Occipital lobe (tissue), 2 donors: ENCODE data around the gene SLC9A9. TPM values are rescaled to one million over a fixed set of nuclear protein-coding genes. Genes with fewer than 3 reads are reported as not detected.
A peak's percentile ranks its signal among the peaks of the same experiment; 100 is the strongest.
"Not testable (repeated sequence)": the region's sequence is repeated elsewhere in the genome, so short reads cannot be mapped to it uniquely, and the experiment has no call there.

Experiments used
- DNase-seq: peaks from one replicate; lab custom pipeline; 2025; lab: John Stamatoyannopoulos, UW
- total RNA-seq: library from RNA; depleted of rRNA; stranded (reverse); fragments of >200 nt; gene quantifications from one replicate; pipeline ENCODE4 v1.2.3, GENCODE V29; 2014

Gene SLC9A9
- total RNA-seq, 1 donor from 2014 or later: 7.3 TPM

DNA sequence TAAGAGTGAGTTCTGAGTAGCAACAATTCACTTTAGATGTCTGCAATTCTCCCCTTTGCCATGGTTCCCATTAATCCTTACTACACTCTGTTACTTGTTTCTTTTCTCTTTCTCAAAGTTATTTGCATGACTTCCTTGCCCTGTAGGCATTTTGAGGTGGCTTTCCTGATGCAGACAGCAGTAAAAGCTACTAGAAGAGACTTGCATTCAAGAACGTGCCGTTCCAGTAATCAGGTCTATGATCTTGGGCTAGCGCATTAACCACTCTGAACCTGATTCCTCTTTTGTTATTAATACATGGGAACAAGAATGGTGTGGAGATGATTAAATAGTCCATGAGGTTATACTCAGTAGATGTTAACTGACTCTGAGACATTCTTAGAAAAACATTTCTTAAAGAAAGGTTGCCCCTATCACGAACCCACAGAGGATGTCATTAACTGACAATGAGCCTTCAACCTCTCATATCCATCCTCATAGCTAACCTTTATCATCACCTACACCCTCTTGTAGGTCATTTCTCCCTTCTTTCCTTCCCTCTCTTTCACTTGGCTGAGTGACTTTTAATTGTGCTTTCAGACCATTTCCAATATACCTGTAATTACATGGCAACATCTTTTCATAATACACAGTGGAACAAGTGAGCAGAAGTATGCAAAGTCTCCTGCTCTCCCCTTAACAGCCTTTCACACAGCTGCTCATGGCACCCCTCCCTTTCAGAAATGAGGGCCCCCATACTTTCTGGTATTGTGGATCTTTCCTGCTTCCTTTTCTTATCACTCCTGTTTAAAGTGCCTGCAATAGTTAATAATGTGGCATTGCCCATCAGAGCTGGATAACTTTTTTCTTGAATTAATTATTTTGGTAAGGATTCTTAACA lies 552.8 kb downstream of the SLC9A9 start:
- DNase-seq: no peak

DNA sequence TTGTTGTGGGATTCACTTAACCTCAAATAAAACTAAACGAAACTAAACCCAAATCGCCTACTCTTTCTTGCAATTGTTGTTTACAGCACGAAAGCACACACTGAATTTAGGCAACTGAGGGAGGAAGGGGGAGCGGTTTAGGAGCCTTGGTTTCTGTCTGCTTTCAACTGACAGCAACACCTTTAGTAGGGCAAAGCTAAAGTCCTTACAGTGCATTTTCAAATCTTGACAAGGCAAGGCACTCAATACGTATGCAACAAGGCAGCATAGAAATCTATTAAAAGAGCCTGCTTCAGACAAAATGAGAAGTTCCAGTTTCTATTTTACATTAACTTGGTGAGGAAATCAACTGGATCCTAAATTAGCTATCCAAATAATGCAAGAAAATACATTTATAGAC lies 554.1 kb downstream of the SLC9A9 start:
- DNase-seq: no peak

DNA sequence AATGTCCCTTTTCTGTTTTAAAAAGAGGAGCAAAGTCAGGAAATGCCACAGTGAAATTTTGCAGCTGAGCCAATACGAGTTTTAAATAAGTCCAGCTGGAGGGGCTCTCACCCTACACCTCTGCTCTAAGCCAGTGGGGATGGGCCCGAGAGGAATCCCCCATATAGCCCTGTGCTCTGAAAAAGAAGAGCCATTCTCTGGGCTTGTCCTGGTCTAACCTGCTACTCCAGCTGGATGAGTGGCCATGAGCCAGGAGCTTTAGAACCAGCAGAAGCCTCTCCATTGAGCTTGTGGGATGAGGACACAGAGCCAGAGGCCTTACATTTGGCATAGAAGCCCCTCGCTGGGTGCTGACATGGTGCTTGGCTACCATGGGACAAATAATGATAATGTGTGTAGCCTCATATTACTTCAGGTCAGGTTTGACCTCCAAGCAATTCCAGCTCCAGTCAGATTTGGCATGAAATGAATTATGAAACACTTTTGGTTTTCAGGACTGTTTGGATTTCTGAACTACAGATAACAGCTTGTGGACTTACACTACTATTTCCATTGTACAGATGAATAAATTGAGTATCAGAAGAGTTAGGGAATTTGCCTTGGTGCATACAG lies 556.3 kb downstream of the SLC9A9 start:
- no peak for DNase-seq

GRCh38 chr3:143288944-143289343 lies 559.3 kb downstream of the SLC9A9 start:
- DNase-seq: peak; percentile 13

DNA sequence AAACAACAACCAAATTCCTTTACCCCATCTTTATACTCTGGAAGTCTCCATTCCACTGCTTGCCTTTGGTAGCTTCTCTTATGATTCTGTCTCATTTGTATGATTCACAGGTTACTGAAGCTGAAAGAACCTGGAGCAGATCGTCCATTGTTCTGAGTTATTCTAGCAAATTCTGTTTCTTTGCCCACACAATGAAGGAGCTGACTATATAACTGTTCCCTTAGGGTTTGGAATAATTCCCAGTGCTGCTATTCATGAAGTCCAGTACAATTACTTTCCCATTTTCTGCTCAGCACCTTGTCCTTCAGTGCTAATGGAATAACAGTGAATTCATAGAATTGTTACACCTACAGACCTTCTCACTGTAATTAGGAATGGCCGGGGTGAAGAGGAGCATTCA lies 560.9 kb downstream of the SLC9A9 start:
- DNase-seq: no peak

- no peak for DNase-seq
These were observed 561.8 kb downstream of the SLC9A9 start for GRCh38 chr3:143286392-143287010.

- no peak for DNase-seq
These were observed 564.7 kb downstream of the SLC9A9 start for GRCh38 chr3:143283432-143284128.

GRCh38 chr3:143280984-143281383 lies 567.3 kb downstream of the SLC9A9 start:
- DNase-seq: no peak

GRCh38 chr3:143279567-143279966 lies 568.7 kb downstream of the SLC9A9 start:
- not testable (repeated sequence) for DNase-seq

- DNase-seq: no peak
These were observed 569.5 kb downstream of the SLC9A9 start for GRCh38 chr3:143278721-143279120.

DNA sequence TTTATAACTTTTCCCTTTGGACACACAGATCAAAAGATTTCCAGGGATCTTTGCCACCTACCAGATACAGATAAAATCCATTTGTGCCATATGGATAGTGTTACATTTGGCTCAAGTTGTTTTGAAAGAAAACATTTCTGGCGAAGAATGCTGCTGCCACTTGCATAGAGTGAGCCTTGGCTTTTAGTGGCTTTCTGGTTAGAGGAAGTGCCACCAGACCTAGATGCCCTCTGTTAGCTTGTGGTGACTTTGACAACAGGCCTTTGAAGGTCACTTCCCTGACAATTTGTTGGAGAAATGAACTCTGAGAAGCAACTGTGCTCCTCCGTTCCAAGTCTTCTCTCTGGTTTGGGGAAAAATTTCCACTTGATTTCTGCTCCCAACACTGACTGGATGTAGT lies 570.7 kb downstream of the SLC9A9 start:
- no peak for DNase-seq

DNA sequence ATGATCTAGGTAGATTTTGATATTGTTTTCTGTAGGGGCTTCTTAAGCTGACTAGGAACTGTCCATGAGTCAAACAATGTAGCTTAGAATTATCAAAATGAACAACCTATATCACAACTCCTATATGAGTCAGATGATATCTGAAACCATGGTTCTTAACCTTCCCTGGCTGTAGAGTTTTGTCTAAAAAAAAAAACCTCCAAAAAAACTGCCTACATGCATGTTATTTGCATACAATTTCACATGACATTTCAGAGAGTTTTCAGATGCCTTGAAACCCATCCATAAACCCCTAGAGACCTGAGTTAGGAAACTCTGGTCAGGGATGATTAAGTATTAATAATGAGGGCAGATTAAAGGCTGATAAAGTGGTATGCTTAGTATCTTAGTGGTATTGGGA lies 571.7 kb downstream of the SLC9A9 start:
- no peak for DNase-seq

DNA sequence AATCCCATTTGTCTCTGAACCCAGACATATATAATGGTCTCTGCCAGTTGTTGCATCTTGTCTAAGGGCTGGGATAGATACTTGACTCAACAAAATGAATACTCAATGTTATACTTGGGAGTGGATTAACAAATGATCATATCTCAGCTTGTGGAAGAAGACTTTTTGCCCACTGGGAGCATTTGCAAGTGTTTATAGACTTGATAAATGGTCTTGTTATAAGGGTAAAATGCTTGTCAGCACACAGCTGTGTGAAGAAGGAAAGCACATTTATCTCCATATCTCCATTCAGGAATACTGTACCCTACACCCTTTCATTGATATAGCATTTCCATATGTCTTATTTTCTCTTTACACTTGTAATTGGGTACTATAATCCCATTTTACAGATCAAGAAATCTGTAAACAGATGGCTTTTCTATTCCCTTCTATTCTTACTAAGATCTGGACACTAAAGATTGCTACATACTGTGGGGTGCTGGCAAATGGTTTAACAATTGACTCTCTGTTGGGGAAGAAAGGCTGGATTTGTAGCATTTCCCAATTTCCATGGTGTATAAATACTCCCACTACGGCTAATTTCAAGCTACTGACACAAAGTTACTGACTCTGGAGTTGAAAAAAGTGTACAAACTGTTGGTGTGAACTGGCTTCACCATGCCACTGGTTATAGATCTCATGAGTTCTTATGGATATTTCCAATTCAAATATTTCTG lies 574.1 kb downstream of the SLC9A9 start:
- no peak for DNase-seq

GRCh38 chr3:143271136-143271535 lies 577.1 kb downstream of the SLC9A9 start:
- no peak for DNase-seq

DNA sequence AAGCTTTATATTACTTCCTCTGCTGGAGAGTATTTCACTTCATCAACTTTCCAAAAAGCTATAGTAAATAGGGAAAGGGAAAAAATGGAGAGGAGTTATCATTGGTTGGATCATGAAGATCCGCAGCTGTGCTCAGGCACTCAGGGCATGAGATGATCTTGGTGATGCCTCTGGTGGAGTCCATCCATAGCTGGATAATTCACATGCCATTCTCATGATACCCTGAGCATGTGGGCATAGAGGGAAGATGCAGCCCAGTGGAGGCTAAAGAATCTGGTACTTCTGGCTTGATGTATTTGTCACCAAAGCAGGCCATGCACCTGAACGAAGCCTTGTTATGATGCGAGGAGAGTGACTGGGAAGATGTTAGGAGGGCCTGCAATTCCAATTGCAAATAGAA lies 578.5 kb downstream of the SLC9A9 start:
- no peak for DNase-seq

DNA sequence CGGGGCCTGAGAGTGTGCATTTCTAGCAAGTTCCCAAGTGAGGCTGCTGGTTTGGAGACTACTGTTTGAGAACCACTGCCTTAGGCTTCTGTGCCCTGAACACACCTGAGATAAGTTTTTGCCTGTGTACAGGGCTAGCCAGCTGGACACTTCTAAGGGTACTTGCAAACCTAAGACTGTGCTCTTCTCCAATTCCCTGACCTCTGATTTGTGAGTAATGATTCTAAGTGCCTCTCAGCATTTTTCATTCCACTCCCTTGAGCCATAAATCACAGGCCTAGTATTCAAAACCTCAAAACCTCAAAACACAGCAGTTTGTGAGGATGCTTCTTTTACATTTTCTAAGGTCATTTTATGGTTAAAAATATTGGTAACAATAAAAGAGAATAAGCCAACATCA lies 580.3 kb downstream of the SLC9A9 start:
- no peak for DNase-seq

- DNase-seq: no peak
These were observed 581.3 kb downstream of the SLC9A9 start for GRCh38 chr3:143266927-143267326.

GRCh38 chr3:143266511-143266910 lies 581.8 kb downstream of the SLC9A9 start:
- no peak for DNase-seq

DNA sequence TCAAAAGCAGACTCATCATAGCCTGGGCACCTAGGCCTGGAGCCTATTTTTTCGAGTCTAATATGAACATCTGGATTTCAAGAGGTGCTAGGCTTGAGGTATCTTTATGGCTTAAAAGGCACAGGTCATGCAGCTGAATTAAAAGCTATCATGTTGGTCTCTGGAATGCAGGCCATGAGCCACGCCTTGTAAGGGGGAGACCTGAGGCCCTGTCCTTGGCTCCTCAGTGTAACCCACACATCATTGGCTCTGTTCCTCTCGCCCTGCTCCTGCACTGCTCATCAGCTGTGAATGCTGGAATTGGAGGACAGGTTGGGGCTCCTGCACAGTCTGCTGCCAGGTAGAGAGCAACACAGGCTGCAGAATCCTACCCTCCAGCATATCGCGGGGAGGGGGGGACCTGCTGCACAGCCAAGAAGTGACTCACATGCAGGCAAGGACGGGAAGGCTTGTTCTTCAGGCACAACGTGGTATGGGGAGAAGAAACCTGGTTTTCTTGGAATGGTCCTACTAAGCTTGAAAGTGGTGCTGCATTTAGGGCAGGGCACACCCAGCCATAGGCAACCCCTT lies 582.7 kb downstream of the SLC9A9 start:
- no peak for DNase-seq

GRCh38 chr3:143263852-143264513 lies 584.3 kb downstream of the SLC9A9 start:
- DNase-seq: no peak
